ENCODE results near the gene CLASP1.
A peak's percentile ranks its signal among the peaks of the same experiment; 100 is the strongest.
"Not testable (repeated sequence)": the region's sequence is repeated elsewhere in the genome, so short reads cannot be mapped to it uniquely, and the experiment has no call there.

CLASP1 gene

GRCh38 chr2:121659933-121660332, 10.7 kb upstream of the CLASP1 start:
- Histone ChIP-seq H3K27ac (replicated peaks) (no peak overlapping the region), H3K27me3 (ENCODE audit: insufficient read depth, poor library complexity, severe bottlenecking) (no peaks in the 10 kb centered on the region), H3K4me3 (replicated peaks; ENCODE audit: insufficient read depth, low read length) (no peak overlapping the region)
- TF ChIP-seq REST (IDR thresholded peaks at IDR 0.05; ENCODE audit: insufficient replicate concordance, low read depth) (no peak), SPI1 (IDR thresholded peaks at IDR 0.05; ENCODE audit: borderline replicate concordance, low read depth) (no peak), POLR2AphosphoS5 (IDR thresholded peaks at IDR 0.05; ENCODE audit: low read depth) (no peak)
- no peak for DNase-seq (ENCODE audit: low read depth in 1 of 2, low spot score in 1 of 2)

DNA sequence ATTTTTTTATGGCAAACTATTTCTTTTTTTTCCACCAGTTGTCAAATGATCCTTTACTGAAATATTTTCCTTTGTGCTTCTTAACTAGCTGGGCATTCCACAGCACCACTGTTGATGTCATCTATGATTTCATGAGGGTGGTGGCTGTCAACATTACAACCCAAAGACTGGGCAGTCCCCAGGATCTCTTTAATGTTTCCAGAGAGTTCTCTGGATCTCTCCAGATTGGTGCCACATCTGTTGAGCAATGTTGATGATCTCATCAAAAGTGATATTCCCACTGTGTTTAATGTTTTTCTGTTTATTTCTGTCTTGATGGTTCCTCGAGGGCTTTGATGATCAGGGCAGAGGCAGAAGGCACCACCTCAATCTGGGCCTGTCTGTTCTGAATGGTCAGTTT, 9.1 kb upstream of the CLASP1 start:
- not testable (repeated sequence) for H3K27me3 ChIP-seq (ENCODE audit: insufficient read depth, poor library complexity, severe bottlenecking); H3K4me3 ChIP-seq (replicated peaks; ENCODE audit: insufficient read depth, low read length); DNase-seq (ENCODE audit: low read depth in 1 of 2, low spot score in 1 of 2); H3K27ac ChIP-seq (replicated peaks)

DNA sequence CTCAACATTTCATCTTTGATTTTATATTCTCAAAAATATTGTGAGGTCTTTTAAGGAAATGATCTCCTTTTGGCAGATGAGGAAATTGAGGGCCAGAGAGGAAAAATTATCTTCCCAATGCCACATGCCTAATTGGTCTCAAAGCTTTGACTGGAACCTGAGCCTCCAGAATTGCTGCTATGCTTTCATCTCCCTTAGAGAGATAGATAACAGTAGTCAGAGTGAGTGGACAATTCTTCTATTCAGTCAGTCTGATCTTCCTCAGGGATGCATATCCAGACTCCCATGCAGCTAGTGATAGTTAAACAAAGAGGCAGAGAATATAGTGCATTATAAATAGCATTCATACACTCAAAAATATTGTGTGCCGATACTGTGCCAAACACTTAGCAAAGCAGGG, 3.8 kb upstream of the CLASP1 start:
- H3K27ac ChIP-seq (replicated peaks), result no peak overlapping the region
- TF ChIP-seq POLR2AphosphoS5 (IDR thresholded peaks at IDR 0.05; ENCODE audit: low read depth) (no peak), CTCF (IDR thresholded peaks at IDR 0.05; ENCODE audit: insufficient read depth, low read length) (no peak), GABPA (IDR thresholded peaks at IDR 0.05; ENCODE audit: low read depth) (no peak), REST (IDR thresholded peaks at IDR 0.05; ENCODE audit: insufficient replicate concordance, low read depth) (no peak), SPI1 (IDR thresholded peaks at IDR 0.05; ENCODE audit: borderline replicate concordance, low read depth) (no peak)
- no peak overlapping the region for H3K4me3 ChIP-seq (replicated peaks; ENCODE audit: insufficient read depth, low read length)
- no peak for DNase-seq (ENCODE audit: low read depth in 1 of 2, low spot score in 1 of 2)
- no peaks in the 10 kb centered on the region for H3K27me3 ChIP-seq (ENCODE audit: insufficient read depth, poor library complexity, severe bottlenecking)

GRCh38 chr2:121650315-121650930, 1.2 kb upstream of the CLASP1 start:
- peak in 1 of 2 experiments; percentile 3 for DNase-seq (ENCODE audit: low read depth in 1 of 2, low spot score in 1 of 2)
- Histone ChIP-seq H3K27ac (replicated peaks) (peak overlapping the region; percentile 99), H3K27me3 (ENCODE audit: insufficient read depth, poor library complexity, severe bottlenecking) (no peaks in the 10 kb centered on the region), H3K4me3 (replicated peaks; ENCODE audit: insufficient read depth, low read length) (peak overlapping the region; percentile 93)
- TF ChIP-seq GABPA (IDR thresholded peaks at IDR 0.05; ENCODE audit: low read depth) (no peak), CTCF (IDR thresholded peaks at IDR 0.05; ENCODE audit: insufficient read depth, low read length) (no peak), REST (IDR thresholded peaks at IDR 0.05; ENCODE audit: insufficient replicate concordance, low read depth) (no peak), SPI1 (IDR thresholded peaks at IDR 0.05; ENCODE audit: borderline replicate concordance, low read depth) (no peak), POLR2AphosphoS5 (IDR thresholded peaks at IDR 0.05; ENCODE audit: low read depth) (no peak)

Measured in HL-60 (cell line).